ENCODE measurements around the gene THAP10.
"Not testable (repeated sequence)": the region's sequence is repeated elsewhere in the genome, so short reads cannot be mapped to it uniquely, and the experiment has no call there.

The THAP10 gene

GRCh38 chr15:70892002-70892911, at the start of gene THAP10, which contains the start of gene LRRC49:
TSS of gene THAP10 (minus strand) at chr15:70892433. CDS start at chr15:70892272, 161 bp downstream.
TSS of gene LRRC49 (plus strand) at chr15:70892826. CDS start at chr15:70892895, 69 bp downstream.
- DNase-seq: peak; percentile 32

GRCh38 chr15:70936326-70936725, 44.1 kb upstream of the THAP10 start:
- no peak for DNase-seq

- no peak for DNase-seq
These were observed 43.4 kb upstream of the THAP10 start for GRCh38 chr15:70935631-70936030.

- DNase-seq: no peak
These were observed 41.2 kb upstream of the THAP10 start for GRCh38 chr15:70933411-70933810.

- no peak for DNase-seq
These were observed 40.2 kb upstream of the THAP10 start for GRCh38 chr15:70932397-70932796.

GRCh38 chr15:70931821-70932220, 39.6 kb upstream of the THAP10 start:
- no peak for DNase-seq

GRCh38 chr15:70926914-70927313, 34.7 kb upstream of the THAP10 start:
- DNase-seq: not testable (repeated sequence)

- no peak for DNase-seq
These were observed 31.3 kb upstream of the THAP10 start for GRCh38 chr15:70923311-70924080.

- no peak for DNase-seq
These were observed 29.9 kb upstream of the THAP10 start for GRCh38 chr15:70922119-70922518.

- no peak for DNase-seq
These were observed 28.9 kb upstream of the THAP10 start for GRCh38 chr15:70920981-70921696.

- DNase-seq: no peak
These were observed 25.7 kb upstream of the THAP10 start for GRCh38 chr15:70917955-70918354.

GRCh38 chr15:70916531-70916930, 24.3 kb upstream of the THAP10 start:
- DNase-seq: no peak

- DNase-seq: no peak
These were observed 20.0 kb upstream of the THAP10 start for GRCh38 chr15:70912187-70912586.

GRCh38 chr15:70910958-70911357, 18.7 kb upstream of the THAP10 start:
- DNase-seq: no peak

- DNase-seq: no peak
These were observed 15.7 kb upstream of the THAP10 start for GRCh38 chr15:70907784-70908471.

- no peak for DNase-seq
These were observed 14.6 kb upstream of the THAP10 start for GRCh38 chr15:70906842-70907241.

- no peak for DNase-seq
These were observed 9.9 kb upstream of the THAP10 start for GRCh38 chr15:70902107-70902506.

- no peak for DNase-seq
These were observed 803 bp upstream of the THAP10 start for GRCh38 chr15:70892912-70893560.

- DNase-seq: no peak
These were observed 9.9 kb downstream of the THAP10 start for GRCh38 chr15:70882361-70882760.

GRCh38 chr15:70880781-70881180, 11.5 kb downstream of the THAP10 start:
- DNase-seq: no peak

- no peak for DNase-seq
These were observed 12.8 kb downstream of the THAP10 start for GRCh38 chr15:70879401-70879800.

GRCh38 chr15:70876683-70877082, 15.6 kb downstream of the THAP10 start:
- DNase-seq: no peak
